GM10266 (cell line): ENCODE measurements around the gene ANGPTL8.
A peak's percentile ranks its signal among the peaks of the same experiment; 100 is the strongest.

Source experiments
- DNase-seq: peaks from one replicate; pipeline ENCODE4 v3.0.0; 2012; ENCODE audit errors: extremely low spot score
- CTCF ChIP-seq: IDR thresholded peaks from 2 replicates; pipeline ENCODE4 v1.5.1; 2012; ENCODE audit warnings: mild to moderate bottlenecking, low read depth; ENCODE audit not compliant: control insufficient read depth, insufficient read depth; ENCODE audit errors: missing control alignments

Gene ANGPTL8

GRCh38 chr19:11268783-11269267 lies 29.4 kb downstream of the ANGPTL8 start:
- DNase-seq = no peak
- TF ChIP-seq CTCF = no peak

GRCh38 chr19:11269408-11269807 lies 30.0 kb downstream of the ANGPTL8 start:
- DNase-seq = no peak
- no peak for TF ChIP-seq CTCF

- TF ChIP-seq CTCF = no peak
- no peak for DNase-seq
Measured at GRCh38 chr19:11273296-11273695, 33.9 kb downstream of the ANGPTL8 start.

GRCh38 chr19:11273989-11274388 lies 34.6 kb downstream of the ANGPTL8 start:
- DNase-seq = no peak
- TF ChIP-seq CTCF = no peak

GRCh38 chr19:11274533-11275086 lies 35.2 kb downstream of the ANGPTL8 start:
- no peak for TF ChIP-seq CTCF
- no peak for DNase-seq

GRCh38 chr19:11278670-11279069 lies 39.3 kb downstream of the ANGPTL8 start:
- TF ChIP-seq CTCF = no peak
- no peak for DNase-seq

GRCh38 chr19:11279505-11280236 lies 40.3 kb downstream of the ANGPTL8 start:
- DNase-seq = peak; percentile 75
- no peak for TF ChIP-seq CTCF
